DOHH2 (cell line): ENCODE results near the gene DGCR2.

ENCODE experiments used
- H3F3A ChIP-seq: fragments of 200-600 bp; sonication (generic), shearing (Covaris generic); 2 replicates; pipeline ENCODE4 v1.6.0; 2016; ENCODE audit warnings: antibody characterized with exemption, mild to moderate bottlenecking; ENCODE audit not compliant: control insufficient read depth, insufficient read depth
- H3K27ac ChIP-seq: fragments of 200-600 bp; sonication (generic); 2 replicates; pipeline ENCODE4 v1.5.1; 2014; ENCODE audit warnings: low read depth, mild to moderate bottlenecking, low read length, moderate library complexity
- H3K27me3 ChIP-seq: fragments of 200-600 bp; sonication (generic); 2 replicates; pipeline ENCODE4 v1.6.1; 2014; ENCODE audit warnings: mild to moderate bottlenecking, low read length, mixed read lengths; ENCODE audit not compliant: control insufficient read depth
- H3K36me3 ChIP-seq: fragments of 200-600 bp; sonication (generic); 2 replicates; pipeline ENCODE4 v1.6.1; 2014; ENCODE audit warnings: mild to moderate bottlenecking, low read length, moderate library complexity, mixed read lengths; ENCODE audit not compliant: control insufficient read depth
- H3K4me1 ChIP-seq: fragments of 200-600 bp; sonication (generic); 2 replicates; pipeline ENCODE4 v1.6.1; 2014; ENCODE audit warnings: mild to moderate bottlenecking, low read length, mixed read lengths; ENCODE audit not compliant: control insufficient read depth
- H3K4me2 ChIP-seq: fragments of 200-600 bp; sonication (generic); 2 replicates; pipeline ENCODE4 v1.6.0; 2014; ENCODE audit warnings: mild to moderate bottlenecking, low read length, moderate library complexity
- H3K4me3 ChIP-seq: fragments of 200-600 bp; sonication (generic); 2 replicates; pipeline ENCODE4 v1.5.1; 2014; ENCODE audit warnings: mild to moderate bottlenecking, low read length, mixed read lengths
- H3K79me2 ChIP-seq: fragments of 200-600 bp; sonication (generic); 2 replicates; pipeline ENCODE4 v1.6.1; 2014; ENCODE audit warnings: mild to moderate bottlenecking, low read length, mixed read lengths; ENCODE audit not compliant: control insufficient read depth
- H3K9me2 ChIP-seq: fragments of 200-600 bp; sonication (generic); replicated peaks from 2 replicates; pipeline ENCODE4 v1.6.1; 2014; ENCODE audit warnings: mild to moderate bottlenecking, low read length, mixed read lengths; ENCODE audit not compliant: control insufficient read depth
- H3K9me3 ChIP-seq: fragments of 200-600 bp; sonication (generic); 2 replicates; pipeline ENCODE4 v1.6.1; 2014; ENCODE audit warnings: antibody characterized with exemption, low read length, mixed read lengths; ENCODE audit not compliant: control insufficient read depth, insufficient read depth
- H4K20me1 ChIP-seq: fragments of 200-600 bp; sonication (generic); 2 replicates; pipeline ENCODE4 v1.6.0; 2014; ENCODE audit warnings: low read depth, mild to moderate bottlenecking, antibody characterized with exemption, low read length, moderate library complexity; ENCODE audit not compliant: control insufficient read depth, insufficient read depth
- EZH2phosphoT487 ChIP-seq: fragments of 200-600 bp; sonication (generic); IDR thresholded peaks from 2 replicates; pipeline ENCODE4 v1.6.1; 2017; ENCODE audit warnings: borderline replicate concordance, mild to moderate bottlenecking, antibody characterized with exemption, low read length, moderate library complexity, mixed read lengths
- TF ChIP-seq, protein P1 (sequence below): fragments of 200-600 bp; sonication (generic); IDR thresholded peaks from one replicate; pipeline ENCODE4 v1.5.1; 2014; ENCODE audit warnings: antibody characterized with exemption, mild to moderate bottlenecking, low read depth, low read length; ENCODE audit not compliant: poor library complexity, severe bottlenecking

Gene DGCR2

DNA sequence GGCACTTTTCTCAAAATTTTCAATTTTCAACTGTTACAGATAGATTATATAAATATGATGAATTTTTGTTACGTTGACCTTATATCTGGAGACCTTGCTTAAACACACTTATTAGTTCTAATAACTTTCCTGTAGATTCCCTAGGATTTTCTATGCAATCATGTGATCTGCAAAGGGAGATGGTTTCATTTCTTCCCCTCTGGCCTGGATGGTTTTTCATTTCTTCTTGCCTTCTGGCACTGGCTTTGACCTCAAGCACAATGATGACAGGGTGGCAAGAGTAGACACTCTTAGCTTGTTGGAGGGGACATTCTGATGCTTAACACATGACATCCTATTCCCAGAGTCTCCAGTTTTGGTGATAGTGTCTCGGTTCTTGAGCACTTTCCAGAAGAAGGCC lies 75.9 kb downstream of the DGCR2 start:
- Histone ChIP-seq H3F3A (no peaks in the 10 kb centered on the region), H3K79me2 (no peaks in the 10 kb centered on the region), H4K20me1 (no peaks in the 10 kb centered on the region), H3K4me1 (no peaks in the 10 kb centered on the region), H3K4me2 (no peak overlapping the region), H3K4me3 (no peak overlapping the region), H3K9me2 (no peaks in the 10 kb centered on the region), H3K9me3 (no peaks in the 10 kb centered on the region), H3K36me3 (peaks cover 56% of the 10 kb centered on the region), H3K27ac (no peak overlapping the region), H3K27me3 (no peaks in the 10 kb centered on the region)
- TF ChIP-seq, protein P1, sequence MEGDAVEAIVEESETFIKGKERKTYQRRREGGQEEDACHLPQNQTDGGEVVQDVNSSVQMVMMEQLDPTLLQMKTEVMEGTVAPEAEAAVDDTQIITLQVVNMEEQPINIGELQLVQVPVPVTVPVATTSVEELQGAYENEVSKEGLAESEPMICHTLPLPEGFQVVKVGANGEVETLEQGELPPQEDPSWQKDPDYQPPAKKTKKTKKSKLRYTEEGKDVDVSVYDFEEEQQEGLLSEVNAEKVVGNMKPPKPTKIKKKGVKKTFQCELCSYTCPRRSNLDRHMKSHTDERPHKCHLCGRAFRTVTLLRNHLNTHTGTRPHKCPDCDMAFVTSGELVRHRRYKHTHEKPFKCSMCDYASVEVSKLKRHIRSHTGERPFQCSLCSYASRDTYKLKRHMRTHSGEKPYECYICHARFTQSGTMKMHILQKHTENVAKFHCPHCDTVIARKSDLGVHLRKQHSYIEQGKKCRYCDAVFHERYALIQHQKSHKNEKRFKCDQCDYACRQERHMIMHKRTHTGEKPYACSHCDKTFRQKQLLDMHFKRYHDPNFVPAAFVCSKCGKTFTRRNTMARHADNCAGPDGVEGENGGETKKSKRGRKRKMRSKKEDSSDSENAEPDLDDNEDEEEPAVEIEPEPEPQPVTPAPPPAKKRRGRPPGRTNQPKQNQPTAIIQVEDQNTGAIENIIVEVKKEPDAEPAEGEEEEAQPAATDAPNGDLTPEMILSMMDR, result no peak
- no peak for TF ChIP-seq EZH2phosphoT487

DNA sequence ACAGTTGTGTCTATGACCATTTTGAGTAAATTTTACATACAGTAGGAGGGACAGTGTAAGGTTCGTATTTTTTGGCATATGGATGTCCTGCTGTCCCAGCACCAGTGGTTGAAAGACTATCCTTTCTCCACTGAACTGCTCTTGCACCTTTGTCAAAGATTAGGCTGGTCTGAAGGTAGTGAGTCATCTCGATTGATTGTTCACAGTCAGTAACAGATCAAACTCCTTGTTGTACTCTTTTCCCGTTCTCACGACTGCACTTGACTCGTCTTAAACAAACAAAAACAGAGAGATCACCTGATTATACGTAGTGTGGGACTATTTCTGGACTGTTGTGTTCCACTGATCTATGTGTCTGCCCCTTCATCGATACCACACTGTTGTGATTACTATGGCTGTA lies 77.1 kb downstream of the DGCR2 start:
- Histone ChIP-seq H3K4me3 (no peak overlapping the region), H3K36me3 (peaks cover 55% of the 10 kb centered on the region), H3K27ac (no peak overlapping the region), H3K79me2 (no peaks in the 10 kb centered on the region), H3K4me1 (no peaks in the 10 kb centered on the region), H3K27me3 (no peaks in the 10 kb centered on the region), H3K9me2 (no peaks in the 10 kb centered on the region), H3K4me2 (no peak overlapping the region), H3K9me3 (no peaks in the 10 kb centered on the region), H4K20me1 (no peaks in the 10 kb centered on the region), H3F3A (no peaks in the 10 kb centered on the region)
- TF ChIP-seq, protein P1, result no peak

DNA sequence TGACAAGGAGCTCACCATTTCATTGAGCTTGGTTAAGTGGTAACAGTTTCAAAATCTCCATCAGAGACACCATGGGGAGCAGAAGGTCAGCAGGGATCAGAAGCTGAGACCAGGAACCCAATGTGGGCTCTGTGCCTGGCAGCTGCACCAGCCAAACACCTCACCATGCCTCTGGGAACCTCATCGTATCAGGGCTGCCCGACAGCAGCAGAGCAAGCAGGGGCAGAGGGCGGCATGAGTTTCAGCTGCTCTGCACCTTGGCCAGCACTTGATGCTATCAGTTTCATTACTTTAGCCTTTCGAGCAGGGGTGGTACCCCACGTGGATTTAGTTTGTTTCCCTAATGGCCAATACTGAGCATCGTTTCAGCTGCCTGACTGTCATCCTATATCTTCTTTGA lies 77.8 kb downstream of the DGCR2 start:
- Histone ChIP-seq H3K4me1 (no peaks in the 10 kb centered on the region), H3K27me3 (no peaks in the 10 kb centered on the region), H3K4me3 (no peak overlapping the region), H3K36me3 (peaks cover 55% of the 10 kb centered on the region), H3K79me2 (no peaks in the 10 kb centered on the region), H3F3A (no peaks in the 10 kb centered on the region), H3K27ac (no peak overlapping the region), H3K4me2 (no peak overlapping the region), H3K9me2 (no peaks in the 10 kb centered on the region), H3K9me3 (no peaks in the 10 kb centered on the region), H4K20me1 (0 out of 2 replicates have a peak, but pooled peaks cover 3% of the 10 kb centered on the region)
- TF ChIP-seq EZH2phosphoT487, result no peak
- TF ChIP-seq, protein P1, result no peak
